ENCODE measurements around the gene THOC7.

THOC7 gene

DNA sequence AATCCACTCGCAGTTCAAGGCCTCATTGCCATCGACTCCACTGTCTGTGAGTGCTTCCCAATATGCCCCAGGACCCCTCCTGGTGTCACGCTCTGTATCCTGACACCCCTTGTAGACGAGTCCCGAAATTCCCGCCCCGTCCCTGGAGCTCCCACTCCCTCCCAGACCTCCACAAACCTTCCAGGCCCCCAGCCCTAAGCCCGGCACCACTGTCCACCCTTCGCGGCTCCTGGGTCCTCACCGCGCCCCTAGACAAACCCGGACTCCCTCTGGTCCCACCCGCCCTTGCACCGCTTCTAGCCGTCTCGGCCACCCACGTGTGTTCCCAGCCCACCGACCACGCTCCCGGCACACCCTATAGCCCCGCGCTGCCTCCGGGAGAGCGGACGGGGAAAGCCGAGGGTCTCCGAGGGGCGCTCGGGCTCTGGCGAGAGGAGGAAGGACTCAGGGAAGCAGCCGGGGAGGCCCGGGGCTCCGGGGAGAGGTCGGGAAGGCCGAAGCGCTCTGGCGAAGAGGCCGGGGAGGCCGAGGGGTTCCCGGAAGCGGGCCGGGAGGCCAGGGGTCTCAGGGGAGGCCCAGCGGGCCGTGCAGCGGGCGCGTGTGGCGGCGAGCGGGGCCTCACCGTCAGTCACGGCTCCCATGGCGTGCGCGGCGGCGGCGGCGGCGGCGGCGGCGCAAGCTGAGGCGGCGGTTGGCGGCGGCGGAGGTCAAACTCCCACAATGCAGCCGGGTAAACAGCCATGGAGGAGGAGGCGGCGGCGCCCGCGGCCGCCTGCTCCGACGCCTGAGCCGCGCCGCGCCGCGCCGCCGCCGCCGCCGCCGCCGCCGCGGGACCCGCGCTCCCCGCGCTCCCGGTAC, at the start of gene THOC7, which contains the start of gene ATXN7:
THOC7 (minus strand) TSS at position 656 of the 858 bp plus-strand sequence; CDS start at position 641, 15 bp downstream.
ATXN7 (plus strand) TSS at position 718 of the 858 bp plus-strand sequence. CDS start 48,732 bp downstream, outside the sequence.
- peak; percentile 88 for DNase-seq (ENCODE audit: low spot score)

DNA sequence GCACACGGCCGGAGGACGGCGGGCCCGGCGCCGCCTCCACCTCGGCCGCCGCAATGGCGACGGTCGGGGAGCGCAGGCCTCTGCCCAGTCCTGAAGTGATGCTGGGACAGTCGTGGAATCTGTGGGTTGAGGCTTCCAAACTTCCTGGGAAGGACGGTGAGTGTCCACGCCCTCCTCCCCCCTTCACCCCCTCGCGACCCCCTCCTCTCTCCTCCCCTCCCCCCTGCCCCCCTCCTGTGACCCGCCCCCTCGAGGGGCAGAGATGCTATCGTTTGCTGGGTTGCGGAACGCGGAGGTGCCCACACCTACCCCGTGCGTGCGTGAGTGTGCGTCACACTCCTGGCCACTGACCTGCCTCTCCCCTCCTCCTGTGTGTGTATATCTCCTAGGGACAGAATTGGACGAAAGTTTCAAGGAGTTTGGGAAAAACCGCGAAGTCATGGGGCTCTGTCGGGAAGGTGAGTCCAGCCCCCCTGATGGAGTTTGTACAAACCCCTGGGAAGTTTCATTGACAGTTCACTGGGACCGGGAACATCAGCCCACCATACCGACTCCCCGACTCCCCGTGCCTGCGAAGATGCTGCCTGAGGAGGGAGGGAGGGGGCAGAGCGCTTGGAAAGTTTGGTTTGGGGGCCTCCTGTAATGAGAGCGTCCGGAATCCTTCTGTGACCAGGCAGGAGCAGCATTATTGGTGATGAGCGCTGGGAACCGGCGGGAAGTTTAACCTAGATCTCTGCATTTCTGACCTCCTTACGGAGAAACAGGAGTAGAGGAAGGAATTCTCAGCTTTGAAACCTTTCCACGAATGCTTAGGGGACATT, 49.4 kb upstream of the THOC7 start:
- DNase-seq (ENCODE audit: low spot score) = peak; percentile 71

DNA sequence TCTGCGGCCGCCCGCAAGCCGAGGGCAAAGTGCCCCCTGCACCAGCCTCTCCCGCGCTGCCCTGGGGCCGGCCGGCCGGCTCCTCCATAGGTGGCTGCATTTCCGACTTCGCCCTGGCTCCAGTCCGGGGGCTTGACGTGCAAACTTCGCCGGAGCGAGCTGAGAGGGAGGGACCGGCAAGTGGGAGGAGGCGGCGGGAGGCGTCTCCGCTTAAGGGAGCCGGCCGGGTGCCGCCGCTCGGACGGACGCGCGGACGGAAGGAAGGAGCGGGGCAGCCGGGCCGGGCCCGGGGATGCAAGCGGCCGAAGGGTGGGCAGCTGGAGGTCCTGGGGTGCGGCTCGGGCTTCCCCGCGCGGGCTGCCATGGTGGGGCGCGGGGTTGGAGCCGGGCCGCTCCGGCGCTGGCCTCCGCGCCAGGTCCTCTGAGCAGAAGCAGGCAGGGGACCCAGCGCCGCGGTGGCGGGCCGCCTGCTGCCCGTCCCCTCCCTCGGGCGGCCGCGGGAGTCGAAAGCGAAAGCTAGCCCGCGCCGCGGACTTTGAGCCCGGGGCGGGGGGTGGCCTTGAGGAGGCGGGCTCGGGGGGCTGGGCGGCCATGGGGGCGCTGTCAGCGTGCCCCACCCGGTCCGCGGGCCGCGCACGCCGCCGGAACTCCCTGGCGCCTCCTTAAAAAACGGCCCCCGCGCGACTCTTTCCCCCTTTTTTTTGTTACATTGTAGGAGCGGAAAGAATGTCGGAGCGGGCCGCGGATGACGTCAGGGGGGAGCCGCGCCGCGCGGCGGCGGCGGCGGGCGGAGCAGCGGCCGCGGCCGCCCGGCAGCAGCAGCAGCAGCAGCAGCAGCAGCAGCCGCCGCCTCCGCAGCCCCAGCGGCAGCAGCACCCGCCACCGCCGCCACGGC, 48.5 kb upstream of the THOC7 start, which contains the start of gene SCAANT1:
SCAANT1 (minus strand) TSS at position 511 of the 895 bp plus-strand sequence.
- peak; percentile 92 for DNase-seq (ENCODE audit: low spot score)

DNA sequence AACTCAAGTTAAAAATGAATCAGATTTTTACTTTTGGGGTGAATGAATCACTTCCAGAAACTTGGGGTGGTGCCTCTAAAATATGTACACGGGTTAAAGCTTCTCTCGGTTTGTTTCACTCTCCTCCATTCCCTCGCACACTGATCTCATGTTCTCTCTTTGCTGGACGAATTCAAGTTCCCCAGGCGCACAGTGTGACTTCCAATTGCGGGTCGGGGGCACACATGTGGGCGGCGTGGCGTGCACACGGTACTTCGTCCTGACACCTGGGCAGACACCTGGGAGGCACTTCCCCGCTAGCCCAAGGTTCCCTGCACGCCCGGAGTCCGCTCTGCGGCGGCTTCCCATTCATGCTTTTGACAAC, 47.9 kb upstream of the THOC7 start:
- peak; percentile 34 for DNase-seq (ENCODE audit: low spot score)

DNA sequence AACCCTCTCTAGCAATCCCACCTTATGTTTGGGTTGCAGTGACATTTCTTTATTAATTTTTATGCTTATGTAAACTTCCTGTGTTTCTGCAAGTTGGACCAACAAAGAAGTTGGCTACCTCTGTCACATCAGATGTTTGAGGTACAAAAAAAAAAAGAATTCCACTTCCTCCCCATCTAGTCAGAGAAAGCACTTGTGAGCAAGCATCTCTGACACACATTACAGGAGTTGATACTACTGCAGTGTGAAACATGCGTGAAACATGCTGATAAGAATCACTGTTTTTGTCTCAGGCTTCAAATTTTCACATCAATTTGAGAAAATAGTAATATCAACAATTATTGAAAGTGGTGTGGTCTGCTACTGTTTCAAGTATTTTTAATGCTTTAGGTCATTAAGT, 47.3 kb upstream of the THOC7 start:
- peak; percentile 20 for DNase-seq (ENCODE audit: low spot score)

DNA sequence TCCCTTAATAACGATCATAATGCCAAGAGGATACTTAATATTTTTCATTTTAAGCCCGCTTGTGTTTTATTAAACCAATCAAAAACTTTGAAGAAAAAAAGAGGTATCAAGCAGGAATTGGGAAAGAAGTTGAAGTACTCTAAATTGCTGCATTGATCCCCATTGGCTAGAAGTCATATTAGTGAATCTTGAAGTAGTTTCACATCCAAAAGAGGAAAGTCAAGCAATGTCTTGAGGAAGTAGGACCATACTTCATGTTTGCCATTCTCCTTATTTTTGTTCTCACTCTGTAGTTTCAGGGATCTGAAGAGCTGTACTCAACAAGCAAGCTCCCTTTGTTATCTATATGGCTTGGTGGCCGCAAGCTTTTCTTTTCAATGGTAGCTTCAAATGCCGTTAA, 46.4 kb upstream of the THOC7 start:
- DNase-seq (ENCODE audit: low spot score) = no peak

DNA sequence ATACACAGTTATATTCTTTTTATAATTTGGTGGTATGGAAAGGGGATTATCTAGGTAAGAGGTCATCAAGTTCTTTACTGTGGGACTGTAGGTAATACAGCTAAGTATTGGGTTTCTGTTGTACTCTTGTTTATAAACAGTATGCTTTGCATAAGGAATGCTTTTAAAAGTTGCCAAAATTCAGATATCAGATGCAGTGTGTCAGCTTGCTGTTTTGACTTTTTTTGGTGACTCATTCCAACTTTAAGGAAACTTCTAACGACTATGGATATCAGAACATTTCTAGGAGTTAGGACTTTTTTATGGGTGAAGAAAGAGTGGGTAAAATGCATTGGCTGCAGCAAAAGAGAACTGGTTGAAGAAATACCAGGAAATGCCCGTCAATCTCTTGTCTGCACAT, 45.8 kb upstream of the THOC7 start:
- DNase-seq (ENCODE audit: low spot score) = no peak

DNA sequence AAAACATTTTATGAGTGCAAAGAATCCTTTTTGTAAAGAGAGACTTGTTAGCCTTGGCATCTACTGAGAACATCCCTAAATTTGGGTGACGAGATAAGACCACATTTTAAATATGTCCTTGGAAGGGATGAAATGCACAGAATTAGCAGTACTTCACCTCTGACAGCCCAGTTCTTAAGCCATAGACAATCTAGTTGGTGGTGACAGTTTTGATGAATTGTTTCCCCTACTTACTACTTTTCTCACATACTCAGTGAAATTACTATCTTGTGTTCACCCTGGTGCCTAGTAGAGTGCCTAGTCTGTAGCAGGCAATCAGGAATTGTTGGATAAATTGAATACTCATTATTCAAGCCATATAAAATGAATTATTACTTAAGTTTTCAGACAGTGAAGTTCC, 45.2 kb upstream of the THOC7 start:
- DNase-seq (ENCODE audit: low spot score) = no peak

DNA sequence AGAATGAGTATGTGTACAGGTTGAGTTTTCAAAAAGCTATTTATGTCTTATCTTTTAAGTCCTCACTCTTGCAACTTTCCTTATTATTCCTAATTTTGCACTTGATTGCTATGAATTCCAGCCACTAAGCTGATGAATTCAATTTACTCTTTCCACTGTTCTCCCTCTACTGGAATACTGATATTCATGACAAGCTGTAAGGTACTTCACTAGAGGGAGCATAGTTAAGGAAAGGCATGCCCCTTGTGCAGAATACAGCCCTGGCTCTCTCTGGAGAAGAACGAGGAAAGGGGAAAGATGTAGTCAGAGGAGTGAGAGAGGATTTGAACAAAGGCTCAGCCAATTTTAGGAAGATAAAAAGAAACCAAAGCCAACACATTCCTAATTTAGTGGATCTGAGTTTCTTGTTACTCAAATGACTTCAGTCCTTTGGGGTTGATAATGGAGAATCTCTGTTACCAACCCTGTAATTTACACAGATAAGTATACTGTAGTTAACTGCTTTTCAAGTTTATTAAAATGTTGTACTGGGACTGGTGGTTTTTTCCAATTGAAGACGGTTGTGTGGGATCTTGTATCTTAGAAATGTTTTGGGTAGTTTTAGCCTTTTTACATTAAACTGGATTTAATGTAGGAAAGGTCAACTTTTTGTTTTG, 44.6 kb upstream of the THOC7 start:
- peak; percentile 25 for DNase-seq (ENCODE audit: low spot score)

DNA sequence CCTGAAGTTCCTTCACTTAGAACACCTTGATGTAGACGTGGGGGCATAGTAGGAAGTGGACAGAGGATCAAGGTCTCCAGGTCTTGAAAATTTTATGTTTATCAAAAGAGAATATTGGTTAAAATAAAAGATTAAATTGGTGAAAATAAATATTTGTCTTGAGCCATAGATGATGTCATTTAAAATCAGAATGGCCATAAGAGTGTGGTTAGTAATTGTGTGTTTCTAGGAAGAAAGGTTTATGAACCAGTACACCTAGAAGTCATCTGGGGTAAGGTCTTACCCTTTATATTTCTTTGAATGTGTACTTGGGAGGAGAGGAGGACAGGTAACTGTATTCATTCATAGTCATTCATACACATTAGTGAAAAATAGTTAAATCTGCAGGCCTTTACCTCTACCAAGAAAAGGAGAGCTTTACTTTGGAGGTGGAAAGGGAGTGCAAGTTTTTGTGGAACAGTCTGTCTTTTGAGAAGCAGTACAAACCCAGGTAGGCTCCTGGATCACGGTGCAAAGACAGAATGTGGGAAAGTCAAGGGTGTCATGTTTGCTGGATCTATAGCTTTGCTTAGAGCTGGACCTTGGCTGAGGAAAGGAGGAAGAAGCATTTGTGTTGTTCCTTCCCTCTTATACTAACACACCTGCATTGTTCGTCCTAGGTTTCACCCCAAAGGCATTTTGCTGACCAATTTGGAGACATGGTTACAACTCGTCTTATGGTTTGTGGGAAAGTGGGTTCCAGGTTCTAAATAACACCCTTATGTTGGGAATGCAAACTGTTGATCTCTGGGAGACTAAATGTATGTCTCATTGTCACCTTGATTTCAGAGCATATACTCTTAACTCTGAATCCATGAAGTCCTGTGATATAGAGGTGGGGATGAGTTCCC, 42.4 kb upstream of the THOC7 start:
- no peak for DNase-seq (ENCODE audit: low spot score)

DNA sequence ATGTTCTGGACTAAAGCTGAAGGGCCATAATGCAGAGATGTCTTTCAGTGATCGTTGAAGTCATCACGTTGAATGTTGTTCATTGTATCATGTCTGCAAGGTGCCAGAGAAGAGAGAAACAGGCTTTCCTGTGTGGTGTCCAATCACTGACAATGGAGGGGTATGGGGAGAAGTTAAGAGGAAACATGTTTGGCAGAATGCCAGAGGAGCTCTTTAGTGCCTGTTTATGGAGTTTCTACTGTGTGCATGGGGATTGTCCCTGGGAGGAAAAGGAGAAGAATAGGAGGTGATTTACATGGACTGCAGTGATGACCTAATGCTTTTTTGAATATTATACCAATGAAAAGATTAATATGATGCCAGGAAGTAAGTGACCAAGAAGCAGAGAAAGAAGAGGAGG, 36.9 kb upstream of the THOC7 start:
- no peak for DNase-seq (ENCODE audit: low spot score)

DNA sequence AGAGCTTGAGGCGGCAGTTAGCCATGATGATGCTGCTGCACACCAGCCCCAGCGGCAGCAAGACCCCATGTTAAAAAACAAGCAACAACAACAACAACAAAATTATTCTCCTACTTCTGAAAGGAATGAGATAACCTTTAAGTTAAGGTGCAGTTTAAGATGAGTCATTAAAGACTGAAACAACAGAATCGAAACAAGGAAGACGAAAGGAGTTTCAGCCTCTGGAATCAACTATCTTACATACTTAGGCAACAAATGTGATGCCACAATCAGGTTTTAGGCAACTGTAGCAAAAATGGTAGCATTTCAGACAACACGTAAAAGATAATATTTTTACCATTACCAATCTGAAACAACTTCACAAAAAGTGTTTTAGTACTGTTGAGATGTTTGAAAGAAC, 36.4 kb upstream of the THOC7 start:
- no peak for DNase-seq (ENCODE audit: low spot score)

DNA sequence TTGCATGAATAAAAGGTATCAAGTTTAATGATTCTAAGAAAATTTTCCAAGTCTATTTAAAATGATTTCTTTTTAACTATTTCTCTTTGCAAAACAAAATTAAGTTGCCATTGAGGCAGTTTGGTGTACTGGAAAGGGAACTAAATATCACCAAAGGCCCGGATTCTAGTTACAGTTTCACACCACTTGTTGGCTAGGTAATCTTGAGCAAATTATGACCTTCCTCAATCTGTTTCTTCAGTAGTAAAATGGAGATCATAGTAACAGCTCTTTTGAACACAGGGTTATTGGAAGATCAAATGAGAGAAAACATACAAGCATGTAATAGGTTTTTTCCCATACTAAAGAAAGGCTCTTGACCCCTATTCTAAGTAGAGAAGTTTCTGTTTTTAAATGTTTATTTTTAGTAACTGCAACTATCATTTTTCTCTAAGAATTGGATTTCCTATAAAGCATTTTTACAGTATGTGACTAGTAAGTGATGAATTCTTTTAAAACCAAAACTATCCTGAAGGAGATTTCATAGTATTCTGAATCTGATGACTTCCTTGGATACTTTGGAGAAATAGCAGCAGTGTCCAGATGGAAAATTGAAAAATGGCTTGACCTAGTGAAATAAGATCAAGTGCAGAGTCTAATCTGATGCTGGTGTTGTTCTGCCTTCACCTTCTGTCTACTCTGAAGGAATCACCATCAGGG, 32.9 kb upstream of the THOC7 start:
- no peak for DNase-seq (ENCODE audit: low spot score)

DNA sequence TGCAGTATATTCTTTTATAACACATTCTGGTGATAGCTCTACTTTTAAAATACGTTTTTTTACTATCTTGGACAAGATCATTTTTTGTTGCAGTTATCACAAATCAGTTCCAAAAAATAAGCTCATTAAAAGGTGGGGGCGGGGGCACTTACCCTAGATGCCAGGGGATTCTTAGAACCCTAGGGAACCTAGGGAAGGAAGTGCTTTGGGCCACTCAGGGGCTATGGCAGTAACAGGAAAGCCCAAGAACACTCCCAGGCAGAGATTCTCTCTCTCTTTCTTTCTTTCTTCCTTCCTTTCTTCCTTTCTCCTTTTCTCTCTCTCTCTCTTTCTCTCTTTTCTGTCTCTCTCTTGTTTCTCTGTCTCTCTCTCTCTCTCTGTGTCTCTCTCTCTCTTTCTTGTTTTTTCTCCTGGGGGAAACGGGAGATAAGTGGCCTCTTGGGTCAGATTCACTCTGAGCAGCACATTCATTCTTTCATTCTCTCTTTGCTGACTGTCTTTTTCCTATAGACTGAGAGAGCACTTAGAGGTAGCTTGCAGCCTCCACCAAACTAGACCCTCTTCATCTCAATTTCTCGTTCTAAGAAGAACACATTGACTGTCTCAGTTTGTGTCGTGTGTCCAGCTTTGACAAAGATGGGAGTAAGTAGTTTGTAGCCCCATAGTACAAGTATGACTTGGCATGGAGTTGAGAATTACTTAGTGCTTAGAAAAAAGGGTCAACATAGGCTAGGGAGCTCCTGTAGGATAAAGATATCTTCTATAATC, 32.0 kb upstream of the THOC7 start:
- DNase-seq (ENCODE audit: low spot score) = no peak

DNA sequence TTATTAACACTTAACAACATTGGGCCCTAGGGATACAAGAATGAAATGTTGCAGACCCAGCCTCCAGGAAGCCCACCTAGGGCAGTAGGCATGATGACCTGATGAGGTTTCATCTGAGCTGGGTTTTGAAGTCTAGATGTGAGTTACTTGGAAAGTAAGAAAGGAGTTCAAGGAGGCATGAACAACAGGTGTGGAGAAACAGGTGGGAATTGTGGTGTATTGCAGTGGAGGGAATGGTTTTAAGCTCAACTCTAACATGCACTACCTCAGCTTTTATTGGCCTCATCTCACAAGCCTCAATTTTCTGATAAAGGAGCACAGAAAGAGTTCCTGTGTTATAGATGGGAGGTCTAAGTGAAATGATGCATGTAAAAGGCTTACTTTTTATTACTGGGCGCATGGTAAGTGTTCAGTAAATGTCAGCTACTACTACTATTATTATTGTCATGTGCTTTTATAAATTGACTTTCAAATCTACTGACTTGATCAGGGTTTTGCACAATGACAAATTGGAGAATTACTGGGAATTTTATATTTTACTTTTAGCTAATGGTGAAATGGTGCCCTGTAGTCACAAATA, 29.3 kb upstream of the THOC7 start:
- DNase-seq (ENCODE audit: low spot score) = no peak

DNA sequence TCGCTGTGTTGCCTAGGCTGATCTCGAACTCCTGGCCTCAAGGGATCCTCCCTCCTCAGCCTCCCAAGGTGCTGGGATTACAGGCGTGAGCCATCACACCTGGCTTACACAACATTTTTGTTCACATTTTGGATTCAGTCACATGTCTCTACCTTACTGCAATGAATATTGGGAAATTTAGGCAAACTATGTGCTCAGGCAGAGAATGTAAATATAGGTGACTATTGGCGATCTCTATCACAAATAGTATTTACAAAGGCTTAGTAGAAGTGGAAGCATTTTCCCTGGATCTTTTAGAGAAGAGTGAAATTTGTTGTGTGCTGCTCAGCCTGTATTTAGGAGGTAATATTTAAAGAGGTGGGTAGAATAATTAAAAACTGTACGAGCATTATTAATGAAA, 27.9 kb upstream of the THOC7 start:
- no peak for DNase-seq (ENCODE audit: low spot score)

DNA sequence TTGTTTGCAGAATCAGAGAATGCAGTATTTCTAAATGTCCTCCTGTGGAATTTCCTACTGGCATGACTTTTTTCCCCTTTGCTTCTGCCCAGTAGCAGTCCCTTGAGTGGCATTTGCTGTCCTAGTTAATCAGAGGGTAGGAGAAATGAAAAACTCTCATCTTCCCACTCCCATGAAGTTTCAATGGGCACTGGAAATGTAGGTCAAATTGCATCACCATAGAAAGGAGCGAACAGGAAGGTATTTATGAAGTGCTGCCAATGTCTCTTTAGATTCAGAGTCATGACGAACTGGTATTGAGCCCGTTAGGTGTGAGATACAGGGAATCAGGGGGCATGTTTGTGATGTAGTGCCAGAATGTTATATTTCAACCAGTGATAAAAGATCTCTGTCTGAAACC, 23.3 kb upstream of the THOC7 start:
- no peak for DNase-seq (ENCODE audit: low spot score)

DNA sequence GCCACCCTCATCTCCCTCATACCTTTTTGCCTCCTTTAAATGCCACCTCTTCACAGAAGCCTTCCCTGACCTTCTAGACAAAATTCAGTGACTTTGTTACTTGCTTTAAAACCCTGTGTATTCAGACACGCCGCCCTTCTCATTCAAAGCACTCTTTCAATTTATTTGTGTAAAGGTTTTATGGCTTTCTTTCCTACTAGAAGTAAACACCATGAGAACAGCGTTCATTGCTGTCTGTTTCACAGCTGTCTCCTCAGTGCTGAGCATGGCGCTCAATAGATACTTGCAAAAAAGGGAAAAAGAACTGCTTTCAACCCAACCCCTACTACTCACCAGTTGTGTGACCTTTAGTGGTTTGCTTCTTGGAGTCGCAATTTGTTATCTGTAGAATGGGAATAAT, 17.0 kb upstream of the THOC7 start:
- DNase-seq (ENCODE audit: low spot score) = no peak

Measured in AG08396 (cell line).